Midbrain (tissue), 1 donor: ENCODE results near the gene ZNF433.
A peak's percentile ranks its signal among the peaks of the same experiment; 100 is the strongest.
"Not testable (repeated sequence)": the region's sequence is repeated elsewhere in the genome, so short reads cannot be mapped to it uniquely, and the experiment has no call there.

Source experiments
- DNase-seq: peaks from one replicate; lab custom pipeline; 2025; lab: John Stamatoyannopoulos, UW

The ZNF433 gene

DNA sequence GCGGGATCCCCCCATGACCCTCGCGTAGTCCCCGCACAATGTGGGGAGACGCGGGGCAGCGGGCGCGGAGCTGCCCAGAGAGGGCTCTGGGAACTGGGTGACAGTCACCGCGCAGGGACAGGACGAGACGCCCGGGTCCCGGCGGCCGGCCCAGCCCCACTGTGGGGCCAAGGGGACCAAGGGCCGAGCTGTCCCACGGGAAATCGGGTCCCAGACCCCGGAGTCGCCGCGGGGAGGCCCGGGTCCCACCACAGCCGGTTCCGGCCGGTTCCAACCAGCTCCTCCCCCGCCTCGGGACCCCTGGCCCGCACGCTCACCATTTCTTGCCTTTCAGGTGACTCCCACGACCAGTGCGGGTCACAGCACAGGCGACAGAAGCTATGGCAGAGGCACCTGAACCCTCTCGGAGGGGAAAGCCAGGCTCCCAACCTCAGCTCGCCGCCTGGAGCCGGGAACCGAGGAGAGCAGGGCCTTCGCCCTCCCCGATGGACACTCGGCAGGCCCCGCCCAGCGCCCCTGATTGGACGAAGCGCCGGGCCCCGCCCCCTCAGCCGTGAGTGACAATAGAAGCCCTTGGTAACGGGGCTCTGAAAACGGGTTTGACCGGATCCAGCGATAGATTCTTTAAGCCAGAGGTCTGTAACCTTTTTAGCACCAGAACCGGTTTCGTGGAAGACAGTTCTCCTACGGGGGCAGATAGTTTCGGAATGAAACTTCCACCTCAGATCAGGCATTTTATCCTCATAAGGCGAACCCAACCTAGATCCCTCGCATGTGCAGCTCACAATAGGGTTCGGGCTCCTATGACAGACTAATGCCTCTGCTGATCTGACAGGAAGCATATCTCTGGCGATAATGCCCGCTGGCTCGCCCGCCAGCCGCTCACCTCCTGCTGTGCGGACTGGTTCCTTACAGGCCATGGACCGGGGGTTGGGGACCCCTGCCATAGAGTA, at the start of gene ZNF433:
TSS of gene ZNF433 (minus strand) at position 460 of the 953 bp plus-strand sequence. CDS start at position 320, 140 bp downstream.
- peak; percentile 95 for DNase-seq

DNA sequence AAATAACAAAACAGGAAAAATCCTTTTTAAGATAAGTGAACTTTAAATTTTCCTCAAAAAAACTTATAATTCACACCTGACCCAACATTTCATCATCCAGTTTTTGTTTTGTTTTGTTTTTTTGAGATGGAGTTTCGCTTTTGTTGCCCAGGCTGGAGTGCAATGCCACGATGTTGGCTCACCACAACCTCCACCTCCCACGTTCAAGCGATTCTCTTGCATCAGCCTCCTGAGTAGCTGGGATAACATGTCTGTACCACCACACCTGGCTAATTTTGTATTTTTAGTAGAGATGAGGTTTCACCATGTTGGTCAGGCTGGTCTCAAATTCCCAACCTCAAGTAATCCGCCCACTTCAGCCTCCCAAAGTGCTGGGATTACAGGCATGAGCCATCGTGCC, 47.9 kb upstream of the ZNF433 start:
- DNase-seq = not testable (repeated sequence)

DNA sequence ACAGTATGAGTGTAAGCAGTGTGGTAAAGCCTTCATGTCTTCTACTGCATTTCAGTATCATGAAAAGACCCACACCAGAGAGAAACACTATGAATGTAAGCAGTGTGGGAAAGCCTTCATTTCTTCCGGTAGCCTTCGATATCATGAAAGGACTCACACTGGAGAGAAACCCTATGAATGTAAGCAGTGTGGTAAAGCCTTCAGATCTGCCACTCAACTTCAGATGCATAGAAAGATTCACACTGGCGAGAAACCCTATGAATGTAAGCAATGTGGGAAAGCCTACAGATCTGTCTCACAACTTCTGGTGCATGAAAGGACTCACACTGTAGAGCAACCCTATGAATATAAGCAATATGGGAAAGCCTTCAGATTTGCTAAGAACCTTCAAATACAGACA, 41.9 kb upstream of the ZNF433 start:
- DNase-seq = no peak

DNA sequence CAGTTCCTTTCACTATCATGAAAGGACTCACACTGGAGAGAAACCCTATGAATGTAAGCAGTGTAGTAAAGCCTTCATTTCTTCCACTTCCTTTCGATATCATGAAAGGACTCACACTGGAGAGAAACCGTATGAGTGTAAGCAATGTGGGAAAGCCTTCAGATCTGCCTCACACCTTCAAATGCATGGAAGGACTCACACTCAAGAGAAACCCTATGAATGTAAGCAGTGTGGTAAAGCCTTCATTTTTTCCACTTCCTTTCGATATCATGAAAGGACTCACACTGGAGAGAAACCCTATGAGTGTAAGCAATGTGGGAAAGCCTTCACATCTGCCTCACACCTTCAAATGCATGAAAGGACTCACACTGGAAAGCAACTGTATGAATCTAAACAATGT, 40.9 kb upstream of the ZNF433 start:
- DNase-seq = not testable (repeated sequence)

DNA sequence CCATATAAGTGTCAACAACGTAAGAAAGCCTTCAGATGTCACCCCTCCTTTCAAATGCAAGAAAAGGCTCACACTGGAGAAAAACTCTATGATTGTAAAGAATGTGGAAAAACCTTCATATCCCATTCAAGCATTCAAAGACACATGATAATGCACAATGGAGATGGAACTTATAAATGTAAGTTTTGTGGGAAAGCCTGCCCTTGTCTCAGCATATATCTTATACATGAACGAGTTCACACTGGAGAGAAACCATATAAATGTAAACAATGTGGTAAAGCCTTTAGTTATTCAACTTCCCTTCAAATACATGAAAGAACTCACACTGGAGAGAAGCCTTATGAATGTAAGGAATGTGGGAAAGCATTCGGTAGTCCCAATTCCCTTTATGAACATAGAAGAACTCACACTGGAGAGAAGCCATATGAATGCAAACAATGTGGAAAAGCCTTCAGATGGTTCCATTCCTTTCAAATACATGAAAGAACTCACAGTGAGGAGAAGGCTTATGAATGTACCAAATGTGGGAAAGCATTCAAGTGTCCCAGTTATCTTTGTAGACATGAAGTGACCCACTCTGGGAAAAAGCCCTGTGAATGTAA, 40.2 kb upstream of the ZNF433 start:
- no peak for DNase-seq

DNA sequence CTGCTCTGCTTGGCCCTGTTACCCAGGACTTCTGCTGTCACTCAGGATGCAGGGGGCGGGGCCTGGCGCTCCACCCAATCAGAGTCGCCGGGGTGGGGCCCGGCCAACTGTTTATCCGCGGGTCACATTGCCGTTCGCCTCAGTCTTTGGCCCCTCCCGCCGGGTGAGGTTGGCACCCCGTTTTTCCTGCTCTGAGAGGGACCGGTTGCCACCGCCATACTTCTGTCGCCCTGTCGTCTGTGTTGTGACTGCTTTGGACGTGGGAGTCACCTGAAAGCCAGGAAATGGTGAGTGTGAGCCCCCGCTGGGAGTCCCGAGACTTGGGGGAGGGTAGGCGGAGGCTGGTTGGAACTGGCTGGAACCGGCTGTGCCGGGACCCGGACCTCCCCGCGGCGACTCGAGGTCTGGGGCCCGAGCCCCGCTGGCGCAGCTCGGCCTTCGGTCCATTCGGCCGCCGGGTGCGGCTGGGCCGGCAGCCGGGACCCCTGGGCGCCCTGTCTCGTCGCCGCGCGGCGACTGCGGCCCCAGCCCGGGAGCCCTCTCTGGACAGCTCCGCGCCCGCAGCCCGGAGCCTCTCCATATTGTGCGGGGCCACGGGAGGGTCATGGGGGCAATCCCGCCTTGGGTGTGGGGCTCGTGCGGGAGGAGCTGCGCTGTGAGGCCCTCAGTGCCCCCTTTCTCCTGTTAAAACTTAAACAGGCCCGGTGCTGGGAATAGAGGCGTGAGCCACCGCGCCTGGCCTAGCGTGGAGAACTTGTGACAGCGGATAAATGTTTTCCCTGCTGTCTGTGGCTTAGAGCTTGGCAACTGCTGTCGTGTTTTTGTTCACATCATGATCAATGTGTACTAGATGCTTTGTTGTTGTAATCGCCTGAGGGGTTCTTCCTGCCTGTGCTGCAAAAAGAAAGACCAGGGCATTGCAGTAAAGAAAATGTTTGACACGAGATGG, 29.4 kb upstream of the ZNF433 start, which contains the start of gene ZNF844:
TSS of gene ZNF844 (plus strand) at position 142 of the 949 bp plus-strand sequence. CDS start at position 285, 143 bp downstream.
- DNase-seq = peak; percentile 96

DNA sequence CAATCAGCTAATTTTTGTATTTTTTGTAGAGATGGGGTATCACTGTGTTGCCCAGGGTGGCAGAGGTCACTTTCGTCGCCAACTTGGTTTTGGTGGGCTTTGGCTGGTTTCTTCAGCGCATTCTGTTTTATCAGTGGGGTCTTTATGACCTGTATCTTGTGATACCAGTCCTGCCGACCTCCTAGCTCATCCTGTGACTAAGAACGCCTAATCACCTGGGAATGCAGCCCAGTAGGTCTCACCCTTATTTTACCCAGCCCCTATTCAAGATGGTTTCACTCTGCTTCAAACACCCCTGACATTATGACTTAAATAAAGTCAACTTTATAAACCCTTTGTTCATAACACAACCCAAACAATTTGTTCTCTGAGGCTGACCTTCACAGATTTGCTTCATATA, 20.3 kb upstream of the ZNF433 start:
- no peak for DNase-seq

DNA sequence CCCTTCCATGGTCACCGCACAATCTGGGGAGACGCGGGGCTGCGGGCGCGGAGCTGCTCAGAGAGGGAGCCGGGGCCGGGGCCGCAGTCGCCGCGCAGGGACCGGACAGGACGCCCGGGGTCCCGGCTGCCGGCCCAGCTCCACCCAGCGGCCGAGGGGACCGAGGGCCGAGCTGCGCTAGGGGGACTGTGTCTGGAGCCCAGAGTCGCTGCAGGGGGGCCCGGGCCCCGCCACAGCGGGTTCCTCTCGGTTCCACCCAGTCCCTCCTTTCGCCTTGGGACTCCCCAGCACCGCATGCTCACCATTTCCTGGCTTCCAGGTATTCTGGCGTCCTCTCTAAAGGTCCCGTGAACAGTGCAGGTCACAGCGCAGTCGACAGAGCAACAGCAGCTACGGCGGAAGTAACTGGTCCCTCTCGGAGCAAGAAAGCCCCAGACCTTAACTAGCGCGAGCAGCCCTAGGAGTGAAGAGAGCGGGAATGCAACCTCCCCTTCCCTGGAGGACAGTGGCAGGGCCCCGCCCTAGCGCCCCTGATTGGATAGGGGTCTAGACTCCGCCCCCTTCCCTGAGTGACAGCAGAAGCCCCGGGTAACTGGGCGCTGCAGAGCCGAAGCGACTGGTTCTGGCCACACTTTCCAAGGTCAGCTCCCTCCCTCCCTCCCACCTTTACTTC, 17.2 kb upstream of the ZNF433 start, which contains the start of gene ZNF878:
TSS of gene ZNF878 (minus strand) at position 465 of the 673 bp plus-strand sequence. CDS start at position 305, 160 bp downstream.
- peak; percentile 90 for DNase-seq

DNA sequence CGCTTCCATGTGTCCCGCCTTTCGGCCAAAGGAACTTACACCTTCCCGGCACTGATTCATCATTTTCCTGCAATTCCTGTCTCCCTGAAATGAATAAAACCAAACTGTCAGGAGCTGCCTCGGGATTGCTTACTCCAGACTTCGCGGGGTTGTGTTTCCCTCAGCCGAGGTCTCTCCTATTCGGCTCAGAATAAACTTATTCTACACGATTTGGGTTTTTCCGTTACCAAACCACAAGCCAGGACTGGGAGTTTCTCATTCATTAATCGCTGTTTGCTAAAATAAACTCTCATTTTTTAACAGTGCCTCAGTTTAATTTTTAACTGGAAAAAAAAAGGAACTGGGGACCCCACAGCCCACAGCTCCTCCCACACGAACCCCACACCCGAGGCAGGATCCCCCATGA, 16.6 kb upstream of the ZNF433 start:
- DNase-seq = no peak

DNA sequence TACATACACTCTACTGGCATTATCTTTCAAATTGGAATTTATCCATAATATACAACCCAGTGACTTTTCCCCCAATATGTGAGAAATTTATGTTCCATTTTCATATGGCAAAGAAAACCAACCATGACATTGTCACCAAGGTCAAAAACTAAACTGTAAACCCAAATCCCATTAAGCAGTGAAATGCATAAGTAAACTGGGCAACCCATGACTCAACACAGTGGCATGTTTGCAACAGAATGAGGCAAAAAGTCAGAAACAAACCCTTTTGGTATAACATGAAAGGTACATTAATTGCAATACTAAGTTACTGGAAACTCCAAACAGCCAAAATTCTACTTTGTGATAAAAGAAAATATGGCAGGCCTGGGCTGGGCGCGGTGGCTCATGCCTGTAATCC, 12.4 kb upstream of the ZNF433 start:
- no peak for DNase-seq

DNA sequence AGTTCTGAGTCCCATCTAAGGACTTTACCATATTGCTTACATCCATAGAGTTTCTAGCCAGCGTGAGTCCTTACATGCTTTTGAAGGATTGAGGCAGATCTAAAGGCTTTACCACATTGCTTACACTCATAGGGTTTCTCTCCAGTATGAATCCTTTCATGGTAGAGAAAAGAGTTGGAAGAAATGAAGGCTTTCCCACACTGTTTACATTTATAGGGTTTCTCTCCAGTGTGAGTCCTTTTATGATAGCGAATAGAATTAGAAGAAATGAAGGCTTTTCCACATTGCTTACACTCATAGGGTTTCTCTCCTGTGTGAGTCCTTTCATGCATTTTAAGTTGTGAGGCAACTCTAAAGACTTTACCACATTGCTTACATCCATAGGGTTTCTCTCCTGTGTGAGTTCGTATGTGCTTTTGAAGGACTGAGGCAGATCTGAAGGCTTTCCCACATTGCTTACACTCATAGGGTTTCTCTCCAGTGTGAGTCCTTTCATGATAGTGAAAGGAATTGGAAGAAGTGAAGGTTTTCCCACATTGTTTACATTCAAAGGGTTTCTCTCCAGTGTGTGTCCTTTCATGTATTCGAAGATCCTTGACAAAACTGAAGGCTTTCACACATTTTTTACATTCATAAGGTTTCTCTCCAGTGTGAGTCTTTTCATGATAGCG, 8.4 kb upstream of the ZNF433 start:
- no peak for DNase-seq

DNA sequence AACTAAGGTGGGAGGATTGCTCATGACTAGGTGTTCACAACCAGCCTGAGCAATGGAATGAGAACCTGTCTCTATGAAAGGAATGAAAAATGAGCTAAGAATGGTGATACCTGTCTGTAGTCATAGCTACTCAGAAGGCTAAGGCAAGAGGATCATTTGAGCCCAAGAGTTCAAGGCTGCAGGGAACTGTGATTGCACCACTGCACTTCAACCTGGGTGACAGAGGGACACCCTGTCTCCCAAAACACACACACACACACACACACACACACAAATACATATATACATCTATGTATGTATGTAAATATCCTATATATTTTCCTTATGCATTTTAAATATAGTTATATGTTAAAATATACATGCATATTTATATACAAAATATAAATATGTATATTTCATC, 7.4 kb upstream of the ZNF433 start:
- DNase-seq = no peak

DNA sequence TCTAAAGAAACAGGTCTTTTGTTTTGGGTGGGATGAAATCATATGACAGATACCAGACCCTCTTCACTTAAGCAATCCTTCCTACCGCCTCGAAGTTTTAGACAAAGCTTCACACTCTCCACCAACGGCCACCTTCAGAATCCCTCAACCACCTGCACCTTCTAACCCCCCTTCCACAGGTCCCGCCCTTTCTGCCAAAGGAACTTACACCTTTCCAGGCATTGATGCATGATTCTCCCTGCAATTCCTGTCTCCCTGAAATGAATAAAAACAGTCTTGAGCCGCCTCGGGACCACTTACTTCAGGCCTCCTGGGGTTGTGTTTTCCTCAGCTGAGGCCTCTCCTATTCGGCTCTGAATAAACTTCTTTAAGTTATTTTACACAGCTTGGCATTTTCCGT, 859 bp downstream of the ZNF433 start:
- DNase-seq = no peak

DNA sequence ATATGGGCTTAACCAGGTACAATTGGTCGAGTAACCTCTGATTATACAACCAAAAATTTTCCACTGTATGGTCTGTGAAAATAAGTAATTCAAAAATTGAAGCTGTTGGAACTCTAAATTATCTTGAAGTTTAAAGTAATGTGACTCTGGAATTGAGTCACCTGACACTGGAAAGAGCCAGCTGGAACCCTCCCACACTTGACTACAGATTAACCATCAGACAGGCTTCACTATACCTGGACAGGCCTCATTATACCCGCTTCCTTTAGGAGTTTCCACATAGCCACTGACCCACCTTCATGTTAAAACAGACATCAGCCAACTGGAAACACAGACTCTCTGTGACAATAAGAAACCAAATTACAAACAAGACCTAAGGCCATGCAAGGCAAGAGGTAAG, 1.3 kb downstream of the ZNF433 start:
- DNase-seq = no peak

DNA sequence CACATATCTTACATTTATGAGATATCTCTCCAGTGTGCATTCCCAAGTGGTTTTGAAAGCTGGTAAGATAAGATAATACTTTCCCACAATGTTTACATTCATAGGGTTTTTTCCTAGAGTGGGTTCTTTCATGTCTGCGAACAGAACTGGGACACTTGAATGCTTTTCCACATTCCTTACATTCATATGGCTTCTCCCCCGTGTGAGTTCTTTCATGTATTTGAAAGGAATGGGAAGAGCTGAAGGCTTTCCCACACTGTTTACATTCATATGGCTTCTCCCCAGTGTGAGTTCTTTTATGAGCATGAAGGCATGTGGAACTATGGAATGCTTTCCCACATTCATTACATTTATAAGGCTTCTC, 19.7 kb downstream of the ZNF433 start:
- DNase-seq = no peak

DNA sequence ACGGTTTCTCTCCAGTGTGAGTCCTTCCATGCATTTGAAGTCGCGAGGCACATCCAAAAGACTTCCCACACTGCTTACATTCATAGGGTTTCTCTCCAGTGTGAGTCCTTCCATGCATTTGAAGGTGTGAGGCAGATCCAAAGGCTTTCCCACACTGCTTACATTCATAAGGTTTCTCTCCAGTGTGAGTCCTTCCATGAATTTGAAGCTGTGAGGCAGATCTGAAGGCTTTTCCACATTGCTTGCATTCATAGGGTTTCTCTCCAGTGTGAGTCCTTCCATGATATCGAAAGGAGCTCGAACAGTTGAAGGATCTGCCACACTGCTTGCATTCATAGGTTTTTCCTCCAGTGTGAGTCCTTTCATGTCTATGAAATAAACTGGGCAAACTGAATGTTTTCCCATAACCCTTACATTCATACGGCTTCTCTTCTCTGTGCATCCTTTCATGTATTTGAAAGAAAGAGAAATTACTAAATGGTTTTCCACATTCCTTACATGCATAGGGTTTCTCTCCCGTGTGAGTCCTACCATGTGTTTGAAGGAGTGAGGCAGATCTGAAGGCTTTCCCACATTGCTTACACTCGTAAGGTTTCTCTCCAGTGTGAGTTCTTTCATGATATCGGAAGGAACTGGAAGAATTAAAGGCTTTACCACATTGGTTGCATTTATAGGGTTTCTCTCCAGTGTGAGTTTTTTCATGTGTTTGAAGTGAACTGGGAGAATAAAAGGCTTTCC, 20.3 kb downstream of the ZNF433 start:
- DNase-seq = no peak

DNA sequence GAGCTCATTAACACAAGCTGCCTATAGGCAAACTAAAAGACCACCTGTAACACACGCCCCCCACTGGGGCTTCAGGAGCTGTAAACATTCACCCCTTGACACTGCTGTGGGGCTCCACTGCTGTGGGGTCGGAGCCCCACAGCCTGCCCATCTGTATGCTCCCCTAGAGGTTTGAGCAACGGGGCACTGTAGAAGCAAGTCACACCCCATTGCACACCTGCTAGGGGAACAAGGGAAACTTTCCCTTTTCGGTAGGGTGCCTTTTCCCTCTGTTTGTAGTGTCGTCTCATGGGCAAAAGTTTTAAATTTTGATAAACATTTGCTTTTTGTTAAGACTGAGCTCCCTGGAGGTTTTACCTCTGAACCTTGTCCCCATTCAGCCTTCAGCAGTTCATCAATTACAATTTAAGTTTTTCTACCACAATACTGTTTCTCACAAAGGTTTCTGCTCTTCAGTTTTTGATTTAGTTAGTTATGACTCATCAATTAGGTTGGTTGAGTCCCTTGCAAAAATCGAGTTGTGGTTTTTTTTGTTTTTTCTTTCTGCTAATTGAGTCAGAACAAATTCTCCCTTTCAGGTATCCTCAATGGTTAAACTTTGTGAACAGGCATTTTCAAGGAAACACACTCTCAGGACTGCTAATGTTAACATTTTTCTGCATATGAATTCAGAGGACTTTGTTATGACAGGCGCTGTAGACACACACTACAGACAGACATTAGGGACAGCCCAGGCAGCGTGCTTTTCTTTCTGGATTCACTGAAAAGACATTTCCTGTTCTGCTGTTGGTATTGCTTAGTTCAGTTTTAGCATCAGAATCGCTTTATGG, 35.1 kb downstream of the ZNF433 start:
- DNase-seq = no peak

DNA sequence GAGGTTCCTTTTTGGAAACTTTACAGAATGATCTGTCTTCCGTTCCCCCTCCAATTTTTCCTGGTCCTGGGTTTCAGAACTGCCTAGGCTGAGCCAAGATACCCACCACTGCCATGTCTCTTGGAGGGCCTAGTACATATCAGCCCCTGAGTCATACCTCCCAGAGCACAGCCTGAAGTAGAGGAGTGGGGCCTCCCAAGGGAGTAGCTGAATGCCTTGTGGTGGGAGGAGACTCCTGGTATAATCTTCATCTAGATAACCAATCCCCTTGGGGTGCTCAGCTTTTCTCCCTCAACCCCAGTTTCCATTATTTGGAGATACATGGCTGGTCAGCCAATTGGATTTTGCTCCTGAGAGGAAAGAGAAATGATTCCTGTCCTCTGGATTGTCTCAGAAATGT, 40.3 kb downstream of the ZNF433 start:
- DNase-seq = no peak

DNA sequence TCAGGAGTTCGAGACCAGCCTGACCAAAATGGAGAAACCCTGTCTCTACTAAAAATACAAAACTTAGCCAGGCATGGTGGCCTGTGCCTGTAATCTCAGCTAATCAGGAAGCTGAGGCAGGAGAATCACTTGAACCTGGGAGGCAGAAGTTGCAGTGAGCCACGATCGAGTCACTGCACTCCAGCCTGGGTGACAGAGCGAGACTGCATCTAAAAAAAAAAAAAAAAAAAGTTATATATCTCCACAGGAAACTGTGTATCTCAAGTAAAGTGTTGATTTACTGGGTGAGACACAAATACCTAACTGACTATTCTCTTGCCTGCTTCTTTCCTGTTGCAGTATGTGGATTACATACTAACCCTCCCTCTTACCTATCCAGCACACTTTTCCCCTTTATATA, 43.6 kb downstream of the ZNF433 start:
- not testable (repeated sequence) for DNase-seq
